ENCODE measurements around the gene TNRC18.

Gene TNRC18

GRCh38 chr7:5342631-5343030, 81.0 kb downstream of the TNRC18 start:
- no peak overlapping the region for H3K27ac ChIP-seq
- no peak for TF ChIP-seq CTCF (conservative IDR thresholded peaks at IDR 0.05)

GRCh38 chr7:5339955-5340354, 83.7 kb downstream of the TNRC18 start:
- H3K27ac ChIP-seq: no peak overlapping the region
- TF ChIP-seq CTCF (conservative IDR thresholded peaks at IDR 0.05): no peak

GRCh38 chr7:5337047-5337446, 86.6 kb downstream of the TNRC18 start:
- no peak overlapping the region for H3K27ac ChIP-seq
- no peak for TF ChIP-seq CTCF (conservative IDR thresholded peaks at IDR 0.05)

DNA sequence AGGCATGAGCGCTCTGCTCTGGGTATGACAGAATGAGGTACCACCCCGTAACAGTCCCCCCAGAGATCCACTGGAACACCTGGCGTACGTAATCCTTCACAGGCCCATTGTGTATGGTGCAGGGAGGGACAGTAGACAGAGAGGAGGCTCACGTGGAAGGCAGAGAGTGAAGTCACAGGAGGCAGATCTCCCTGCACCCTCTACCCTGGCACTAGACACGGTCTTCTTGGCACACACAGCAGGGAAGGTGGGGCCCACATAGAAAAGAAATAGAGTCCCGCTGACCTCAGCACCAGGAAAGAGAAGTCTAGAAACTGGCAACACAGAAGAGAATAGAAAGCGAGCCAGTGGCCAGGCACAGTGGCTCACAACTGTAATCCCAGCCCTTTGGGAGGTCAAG, 89.0 kb downstream of the TNRC18 start:
- TF ChIP-seq CTCF (conservative IDR thresholded peaks at IDR 0.05): no peak
- no peak overlapping the region for H3K27ac ChIP-seq

DNA sequence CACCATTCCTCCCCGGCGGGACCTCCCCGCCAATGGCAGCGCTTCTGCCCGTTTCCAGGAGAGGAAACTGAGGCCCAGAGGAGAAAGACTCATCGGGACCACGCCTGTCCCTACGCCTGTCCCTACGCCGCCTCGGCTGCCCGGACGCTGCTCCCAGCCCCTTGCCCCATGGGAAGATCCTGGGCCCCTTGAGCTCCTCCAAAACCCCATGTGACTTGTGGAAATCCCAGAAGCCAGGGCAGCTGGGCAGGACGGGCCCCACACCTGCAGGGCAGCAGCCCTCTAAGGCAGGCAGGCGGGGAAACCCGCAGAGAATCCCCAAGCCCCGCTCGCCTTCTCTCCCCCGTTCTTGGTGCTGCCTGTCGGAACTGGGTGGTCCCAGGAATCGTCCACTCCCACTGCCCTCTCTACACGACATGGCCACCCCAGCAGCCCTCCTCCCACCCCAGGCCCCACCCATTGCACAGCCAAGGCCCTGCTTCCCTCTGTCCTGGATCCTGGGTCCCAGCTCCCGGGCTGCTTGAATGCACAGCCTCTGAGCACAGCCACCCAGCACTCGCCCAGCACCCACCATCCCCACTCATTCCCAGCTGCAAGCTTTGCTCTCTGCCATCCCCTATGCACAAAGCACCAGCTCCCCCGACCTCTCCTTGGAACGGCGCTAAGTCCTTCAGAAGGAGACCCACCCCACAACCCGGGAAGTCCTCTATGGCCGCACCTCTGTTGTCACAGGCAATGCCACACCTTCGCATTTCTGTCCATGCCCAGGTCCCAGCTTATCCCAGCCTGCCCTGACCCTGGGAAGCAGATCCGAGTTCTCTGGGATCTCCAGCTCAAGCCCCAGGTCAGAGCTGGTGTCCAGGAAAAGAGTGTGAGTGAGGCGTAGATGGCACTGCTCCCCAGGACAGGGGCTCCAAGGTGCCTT, 90.3 kb downstream of the TNRC18 start:
- no peak for TF ChIP-seq CTCF (conservative IDR thresholded peaks at IDR 0.05)

GRCh38 chr7:5332579-5332978, 91.1 kb downstream of the TNRC18 start:
- H3K27ac ChIP-seq: no peak overlapping the region
- no peak for TF ChIP-seq CTCF (conservative IDR thresholded peaks at IDR 0.05)

More for the DNA sequence above, 90.3 kb downstream of the TNRC18 start:
- H3K27ac ChIP-seq: no peak overlapping the region

GRCh38 chr7:5330288-5330687, 93.3 kb downstream of the TNRC18 start:
- no peak overlapping the region for H3K27ac ChIP-seq
- TF ChIP-seq CTCF (conservative IDR thresholded peaks at IDR 0.05): no peak

Measured in VCaP (cell line).